Measurements from ENCODE around the gene CD55. TPM values are rescaled to one million over a fixed set of nuclear protein-coding genes. Genes with fewer than 3 reads are reported as not detected.

The CD55 gene
- total RNA-seq, 1 donor from 2014 or later: 54.1 TPM

GRCh38 chr1:207363871-207364270, 42.4 kb downstream of the CD55 start:
- no peak for ATAC-seq

GRCh38 chr1:207364614-207365013, 43.1 kb downstream of the CD55 start:
- ATAC-seq: no peak

- no peak for ATAC-seq
Observed at GRCh38 chr1:207365063-207365462, 43.6 kb downstream of the CD55 start.

- no peak for ATAC-seq
Observed at GRCh38 chr1:207366022-207366421, 44.5 kb downstream of the CD55 start.

GRCh38 chr1:207388721-207389120, 67.2 kb downstream of the CD55 start:
- no peak for ATAC-seq

GRCh38 chr1:207389728-207390464, 68.4 kb downstream of the CD55 start:
- ATAC-seq: peak; percentile 87

- peak; percentile 49 for ATAC-seq
Observed at GRCh38 chr1:207393610-207394009, 72.1 kb downstream of the CD55 start.

GRCh38 chr1:207396168-207396746, 74.8 kb downstream of the CD55 start:
- no peak for ATAC-seq

GRCh38 chr1:207397525-207397926, 76.0 kb downstream of the CD55 start:
- ATAC-seq: no peak

- ATAC-seq: no peak
Observed at GRCh38 chr1:207398986-207399385, 77.5 kb downstream of the CD55 start.

- no peak for ATAC-seq
Observed at GRCh38 chr1:207401578-207401977, 80.1 kb downstream of the CD55 start.

- no peak for ATAC-seq
Observed at GRCh38 chr1:207402744-207403143, 81.3 kb downstream of the CD55 start.

GRCh38 chr1:207404849-207405525, 83.5 kb downstream of the CD55 start:
- ATAC-seq: peak; percentile 79

GRCh38 chr1:207405814-207406213, 84.3 kb downstream of the CD55 start:
- no peak for ATAC-seq

- peak; percentile 80 for ATAC-seq
Observed at GRCh38 chr1:207407655-207408260, 86.3 kb downstream of the CD55 start.

Other genes with a start within 250 kb of the CD55 start
- gene C4BPB, start 232.8 kb upstream of the CD55 start, total RNA-seq: not detected
- gene C4BPA, start 217.4 kb upstream of the CD55 start, total RNA-seq: 0.24 TPM
- gene CR2, start 132.7 kb downstream of the CD55 start, total RNA-seq: 1.7 TPM
- gene CR1, start 174.5 kb downstream of the CD55 start, total RNA-seq: 0.96 TPM

Data from esophagus mucosa (tissue), 1 donor.